Peyer's patch (tissue), 4 donors: ENCODE data around the gene CCDC88A.

Source experiments
- CTCF ChIP-seq, 6 experiments: fragments of 450-650 bp in 4 of 6; fragments of 200-600 bp in 2 of 6; sonication (generic) in 1 of 6; IDR thresholded peaks; one replicate each; pipeline ENCODE4 v1.5.1; 2017 to 2019; ENCODE audit warnings: antibody characterized with exemption in 6 of 6, mild to moderate bottlenecking in 3 of 6, moderate library complexity in 1 of 6
- POLR2A ChIP-seq, 2 donors: fragments of 450-650 bp; IDR thresholded peaks; one replicate each; pipeline ENCODE4 v1.5.1; 2017; ENCODE audit warnings: antibody characterized with exemption in 2 of 2, mild to moderate bottlenecking in 2 of 2, moderate library complexity in 2 of 2

DNA sequence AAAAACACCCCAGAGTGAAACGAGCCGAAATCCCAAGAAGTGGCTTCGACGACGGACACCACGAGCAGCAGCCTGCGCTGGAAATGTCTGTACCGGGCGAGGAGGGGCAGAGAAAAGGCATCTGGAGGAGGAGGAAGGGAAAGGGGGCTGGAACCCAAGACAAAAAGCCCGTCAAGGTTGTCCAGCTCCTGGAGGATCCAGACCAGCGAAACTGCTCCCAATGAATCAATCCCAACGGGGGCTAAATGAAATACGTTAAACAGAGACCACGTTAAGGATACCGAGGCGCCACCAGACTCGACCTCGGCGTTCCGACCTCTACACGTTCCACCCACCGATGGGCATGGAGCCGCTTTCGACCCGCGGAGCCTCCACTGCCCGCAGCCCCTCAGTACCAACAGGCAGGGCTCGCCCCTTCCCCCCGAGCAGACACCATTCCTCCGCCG lies 400 bp downstream of the CCDC88A start:
- TF ChIP-seq POLR2A (IDR thresholded peaks at IDR 0.05) (no peak), CTCF (IDR thresholded peaks at IDR 0.05) (no peak)
